Measurements from ENCODE around the gene CEP128.
A peak's percentile ranks its signal among the peaks of the same experiment; 100 is the strongest.
"Not testable (repeated sequence)": the region's sequence is repeated elsewhere in the genome, so short reads cannot be mapped to it uniquely, and the experiment has no call there.

CEP128 gene

GRCh38 chr14:80954687-80955299 lies 13.3 kb upstream of the CEP128 start:
- DNase-seq (ENCODE audit: low read depth in 2 of 3, low spot score in 1 of 3) = peak; percentile 58 to 73 (median 70)

DNA sequence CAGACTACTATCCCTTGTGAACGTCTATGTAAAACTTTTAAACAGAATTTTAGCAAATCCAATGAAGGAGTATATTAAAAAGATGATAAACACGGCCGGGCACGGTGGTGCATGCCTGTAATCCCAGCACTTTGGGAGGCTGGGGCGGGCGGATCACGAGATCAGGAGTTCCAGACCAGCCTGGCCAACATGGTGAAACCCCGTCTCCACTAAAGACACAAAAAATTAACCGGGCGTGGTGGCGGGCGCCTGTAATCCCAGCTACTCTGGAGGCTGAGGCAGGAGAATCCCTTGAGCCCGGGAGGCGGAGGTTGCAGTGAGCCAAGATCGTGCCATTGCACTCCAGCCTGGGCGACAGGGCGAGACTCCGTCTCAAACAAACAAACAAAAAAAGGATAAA lies 11.7 kb upstream of the CEP128 start:
- not testable (repeated sequence) for DNase-seq (ENCODE audit: low read depth in 2 of 3, low spot score in 1 of 3)

DNA sequence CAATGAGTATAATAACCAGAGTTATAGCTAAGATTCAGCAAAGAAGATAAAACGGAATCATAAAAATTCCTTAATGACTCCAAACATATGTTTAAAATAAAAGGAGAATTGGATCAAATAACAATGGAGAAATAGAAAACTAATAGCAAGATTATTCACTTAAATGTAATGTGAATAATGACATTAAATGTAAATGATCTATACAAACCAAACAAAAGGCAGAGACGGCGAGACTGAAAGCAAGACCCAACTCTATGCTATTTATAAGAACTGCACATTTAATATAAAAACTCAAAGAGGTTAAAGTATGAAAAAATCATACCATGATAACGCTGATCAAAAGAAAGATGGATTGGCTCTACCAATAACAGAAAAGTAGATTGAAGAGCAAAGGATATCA lies 10.0 kb upstream of the CEP128 start:
- no peak for DNase-seq (ENCODE audit: low read depth in 2 of 3, low spot score in 1 of 3)

DNA sequence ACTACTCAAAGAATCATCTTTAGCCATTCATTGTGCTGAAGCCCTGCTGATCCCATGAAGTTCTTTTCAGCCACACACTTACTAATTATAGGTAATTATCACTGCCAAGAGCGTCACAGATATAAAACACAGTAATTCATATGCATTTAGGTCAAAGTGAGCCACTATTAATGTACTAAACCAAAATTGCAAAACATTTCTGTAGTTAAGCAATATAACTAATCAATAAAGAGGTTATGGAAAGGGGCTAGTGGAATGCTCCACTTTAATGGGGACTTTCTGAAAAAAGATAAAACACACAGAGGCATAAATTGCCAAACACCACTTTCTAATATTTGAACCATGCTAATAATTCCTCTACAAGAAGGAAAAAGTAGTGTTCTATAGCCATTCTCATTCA lies 6.8 kb upstream of the CEP128 start:
- no peak for DNase-seq (ENCODE audit: low read depth in 2 of 3, low spot score in 1 of 3)

DNA sequence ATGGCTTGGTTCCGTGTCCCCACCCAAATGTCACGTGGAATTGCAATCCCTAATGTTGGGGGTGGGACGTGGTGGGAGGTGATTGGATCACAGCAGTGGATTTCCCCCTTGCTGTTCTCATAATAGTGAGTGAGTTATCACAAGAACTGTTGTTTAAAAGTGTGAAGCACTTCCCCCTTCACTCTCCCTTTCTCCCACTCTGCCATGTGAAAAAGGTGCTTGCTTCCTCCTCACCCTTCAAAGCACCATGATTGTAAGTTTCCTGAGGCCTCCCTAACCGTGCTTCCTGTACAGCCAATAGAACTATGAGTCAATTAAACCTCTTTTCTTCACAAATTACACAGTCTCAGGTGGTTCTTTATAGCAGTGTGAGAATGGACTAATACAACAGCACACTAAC lies 5.3 kb upstream of the CEP128 start:
- DNase-seq (ENCODE audit: low read depth in 2 of 3, low spot score in 1 of 3) = no peak

- no peak for DNase-seq (ENCODE audit: low read depth in 2 of 3, low spot score in 1 of 3)
These were observed 4.6 kb upstream of the CEP128 start for GRCh38 chr14:80946187-80946586.

DNA sequence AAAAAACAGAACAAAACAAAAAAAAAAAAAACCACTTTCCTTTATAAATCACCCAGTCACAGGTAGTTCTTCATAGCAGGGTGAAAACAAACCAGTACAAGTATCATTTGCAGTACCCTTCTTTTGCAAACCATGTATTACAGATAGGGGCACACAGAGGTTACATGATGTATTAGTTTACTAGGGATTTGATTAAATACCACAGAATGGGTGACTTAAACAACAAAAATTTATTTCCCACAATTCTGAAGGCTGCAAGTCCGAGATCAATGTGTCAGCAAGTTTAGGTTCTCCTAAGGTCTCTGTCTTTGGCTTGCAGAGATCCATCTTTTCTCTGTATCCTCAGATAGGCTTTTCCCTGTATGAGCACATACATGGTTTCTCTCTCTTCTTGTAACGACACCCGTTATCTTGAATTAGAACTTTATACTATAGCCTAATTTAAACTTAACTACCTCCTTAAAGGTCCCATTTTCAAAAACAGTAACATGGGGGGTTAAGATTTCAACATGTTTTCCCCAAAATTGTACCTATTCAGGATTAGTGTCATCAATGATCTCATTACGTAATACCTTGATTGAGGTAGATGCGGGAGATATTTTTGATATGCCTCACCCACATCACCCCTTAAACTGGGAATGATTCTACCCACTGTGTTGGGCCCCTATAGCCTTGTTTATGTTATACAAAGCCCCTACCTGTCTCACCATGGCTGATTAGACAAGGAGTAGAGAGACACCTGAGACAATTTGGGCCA lies 3.5 kb upstream of the CEP128 start:
- no peak for DNase-seq (ENCODE audit: low read depth in 2 of 3, low spot score in 1 of 3)

DNA sequence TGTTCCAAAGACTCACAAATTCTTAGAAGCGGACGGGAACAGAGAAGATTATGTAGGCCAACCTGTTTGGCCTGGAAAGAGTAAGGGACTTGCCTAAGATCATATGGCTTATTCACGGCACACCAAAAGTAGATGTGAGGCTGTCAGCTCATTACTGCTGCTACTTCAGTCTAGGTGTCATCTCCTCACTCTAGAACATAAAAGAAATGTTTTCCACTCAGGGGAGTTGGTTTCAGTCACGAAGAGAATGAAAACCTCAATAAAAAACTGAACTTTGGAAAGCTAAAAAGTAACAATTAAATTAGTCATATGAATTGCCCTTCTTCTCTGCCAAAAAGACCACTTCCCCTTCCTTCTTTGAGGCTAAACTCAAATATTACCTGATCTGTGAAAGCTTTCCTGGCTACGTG lies 658 bp upstream of the CEP128 start:
- DNase-seq (ENCODE audit: low read depth in 2 of 3, low spot score in 1 of 3) = no peak

GRCh38 chr14:80940146-80940545 lies 1.4 kb downstream of the CEP128 start:
- DNase-seq (ENCODE audit: low read depth in 2 of 3, low spot score in 1 of 3) = no peak

DNA sequence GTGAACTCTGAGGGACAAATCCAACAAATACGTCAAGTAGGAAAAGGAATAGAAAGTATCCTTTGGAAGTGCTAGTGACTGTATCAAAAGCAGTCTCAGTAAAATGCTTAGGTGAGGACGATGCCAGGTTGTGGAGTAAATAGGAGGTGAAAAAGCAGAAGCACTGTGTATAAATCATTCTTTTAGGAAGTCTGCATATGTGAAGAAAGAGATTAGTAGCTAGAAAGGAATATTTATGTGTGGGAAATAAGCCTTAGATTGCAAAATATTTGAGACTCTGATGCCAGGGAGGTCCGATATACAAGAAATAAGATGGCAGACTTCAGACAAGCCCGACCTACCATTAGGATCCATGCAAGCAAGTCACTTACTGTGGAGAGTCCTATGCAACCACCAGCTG lies 7.9 kb downstream of the CEP128 start:
- no peak for DNase-seq (ENCODE audit: low read depth in 2 of 3, low spot score in 1 of 3)

- no peak for DNase-seq (ENCODE audit: low read depth in 2 of 3, low spot score in 1 of 3)
These were observed 8.3 kb downstream of the CEP128 start for GRCh38 chr14:80933282-80933681.

DNA sequence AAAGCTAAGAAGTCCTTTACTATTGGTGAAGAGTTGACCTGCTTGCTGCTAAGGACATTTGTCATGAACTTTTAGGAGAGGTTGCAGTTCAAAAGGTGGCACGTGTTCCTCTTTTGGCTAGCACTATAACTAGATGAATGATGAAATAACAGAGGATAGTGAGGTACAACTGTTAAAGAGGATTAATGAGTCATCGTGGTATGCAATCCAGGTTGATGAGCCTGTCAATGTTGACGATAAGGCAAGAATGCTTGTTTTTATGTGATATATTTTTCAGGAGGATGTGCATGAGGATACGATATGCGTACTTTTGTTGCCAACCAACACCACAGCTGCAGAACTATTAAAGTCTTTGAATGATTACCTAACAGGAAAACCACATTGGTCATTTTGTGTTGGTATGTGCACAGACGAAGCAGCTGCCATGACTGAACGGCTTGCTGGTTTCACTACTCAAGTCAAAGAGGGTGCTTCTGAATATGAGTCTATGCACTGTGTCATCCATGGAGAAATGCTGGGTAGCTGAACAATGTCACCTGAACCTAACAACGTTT lies 10.6 kb downstream of the CEP128 start:
- peak in 2 of 3 donors; percentile 30 to 56 for DNase-seq (ENCODE audit: low read depth in 2 of 3, low spot score in 1 of 3)

DNA sequence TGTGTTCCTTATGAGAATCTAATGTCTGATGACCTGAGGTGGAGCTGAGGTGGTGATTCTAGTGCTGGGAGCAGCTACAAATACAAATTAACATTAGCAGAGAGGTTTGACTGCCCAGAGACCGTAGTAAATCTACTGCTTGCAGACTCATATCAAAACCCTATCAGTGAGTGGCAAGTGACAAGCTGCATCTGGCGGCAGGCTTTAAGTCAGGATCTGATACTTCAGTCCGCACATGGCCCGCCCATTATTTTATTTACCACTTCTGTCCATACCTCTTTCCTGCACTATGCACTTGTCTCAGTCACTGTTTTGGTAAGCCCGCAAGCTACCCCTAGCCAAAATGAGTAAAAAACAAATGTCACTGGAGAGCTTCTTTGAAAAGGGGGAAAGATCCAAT lies 11.4 kb downstream of the CEP128 start:
- DNase-seq (ENCODE audit: low read depth in 2 of 3, low spot score in 1 of 3) = no peak

DNA sequence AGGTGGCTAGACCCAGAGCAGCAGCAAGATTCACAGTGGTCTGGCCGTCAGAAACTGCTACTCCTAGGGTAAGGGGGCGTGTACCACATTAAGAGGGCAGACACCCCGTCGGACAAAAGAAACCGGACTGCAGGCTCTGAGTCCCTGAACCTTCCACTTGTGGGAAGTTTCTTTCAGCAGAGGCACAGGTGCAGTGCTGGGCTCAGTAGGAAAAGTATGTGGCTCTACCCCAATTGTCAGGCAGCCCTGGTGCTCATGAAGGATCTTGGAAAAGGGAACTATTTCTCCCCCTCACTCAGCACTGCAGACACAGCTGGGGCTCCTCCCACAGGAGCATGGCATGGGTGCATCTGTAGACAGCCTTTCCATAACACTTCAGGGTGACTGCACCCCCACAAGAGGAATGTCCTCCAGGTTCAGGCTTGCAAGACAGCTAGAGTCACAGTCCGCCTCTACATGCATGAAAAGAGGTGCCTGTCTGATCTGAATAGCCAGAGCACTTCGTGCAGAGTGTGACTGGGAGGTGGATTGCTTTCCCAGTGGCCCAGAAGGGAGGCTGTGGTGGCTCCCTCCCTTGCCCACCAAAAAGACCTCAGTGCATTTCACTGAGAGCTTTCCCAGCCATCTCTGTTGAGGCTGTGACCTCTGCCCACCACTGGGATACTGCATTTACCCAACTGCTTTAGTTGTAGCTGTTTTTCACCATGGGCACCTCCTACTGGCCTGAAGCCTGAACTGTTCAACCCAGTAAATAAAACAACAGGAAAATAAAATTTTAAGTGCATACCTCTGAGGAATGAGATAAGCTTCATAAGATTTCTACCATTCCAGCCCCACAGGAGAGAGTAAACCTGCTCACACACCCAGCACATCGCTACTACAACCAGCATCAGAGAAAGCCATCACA lies 14.2 kb downstream of the CEP128 start:
- no peak for DNase-seq (ENCODE audit: low read depth in 2 of 3, low spot score in 1 of 3)

DNA sequence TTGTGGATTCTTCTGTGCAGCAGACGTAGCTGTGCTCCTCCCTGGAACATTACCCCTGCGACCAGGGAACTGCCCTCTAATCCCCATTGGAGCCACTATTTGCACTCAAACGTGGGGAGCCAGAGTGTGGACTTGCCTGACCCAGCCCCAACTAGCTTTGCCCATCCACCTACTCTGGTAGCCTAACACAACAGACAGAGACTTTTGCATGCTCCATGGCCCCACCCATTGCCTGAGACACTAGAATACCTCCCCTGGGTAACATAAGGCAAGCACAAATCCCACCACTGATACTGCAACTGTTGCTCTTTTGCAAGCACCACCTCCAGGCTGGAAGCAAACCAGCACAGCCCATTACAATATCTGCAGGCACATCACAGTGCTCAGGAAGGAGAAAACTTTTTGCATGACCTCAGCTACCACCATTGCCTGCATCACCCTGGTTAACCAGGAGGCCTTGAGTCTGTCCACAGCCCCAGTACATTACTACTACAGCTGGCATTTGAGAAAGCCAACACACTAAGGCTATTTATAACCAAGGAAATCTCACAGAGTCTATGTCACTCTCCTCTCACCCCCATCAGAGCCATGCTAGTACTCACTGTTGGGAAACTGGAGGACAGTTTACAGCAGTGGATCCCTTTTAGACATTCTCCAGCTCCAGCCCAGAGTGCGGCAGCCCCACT lies 15.0 kb downstream of the CEP128 start:
- no peak for DNase-seq (ENCODE audit: low read depth in 2 of 3, low spot score in 1 of 3)

GRCh38 chr14:80924365-80925103 lies 17.0 kb downstream of the CEP128 start:
- no peak for DNase-seq (ENCODE audit: low read depth in 2 of 3, low spot score in 1 of 3)

DNA sequence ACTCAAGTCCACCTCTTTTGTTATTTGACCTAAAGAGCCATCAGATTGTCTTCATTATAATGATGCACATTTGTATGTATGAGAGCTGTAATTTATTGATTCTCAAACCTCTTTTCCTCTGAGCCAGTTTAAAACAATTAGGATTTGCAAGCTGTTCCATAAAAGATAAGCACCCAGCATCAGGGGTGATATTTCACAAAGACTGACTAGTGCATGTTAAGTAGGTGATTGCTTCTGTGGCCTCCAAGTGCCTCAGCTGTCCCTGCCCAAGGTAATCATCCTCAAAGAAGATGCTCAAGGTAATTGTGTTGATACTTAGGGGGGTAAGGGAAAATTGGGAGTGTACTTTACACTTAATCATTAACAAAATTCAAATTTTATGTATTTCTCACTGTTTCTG lies 18.2 kb downstream of the CEP128 start:
- DNase-seq (ENCODE audit: low read depth in 2 of 3, low spot score in 1 of 3) = no peak

DNA sequence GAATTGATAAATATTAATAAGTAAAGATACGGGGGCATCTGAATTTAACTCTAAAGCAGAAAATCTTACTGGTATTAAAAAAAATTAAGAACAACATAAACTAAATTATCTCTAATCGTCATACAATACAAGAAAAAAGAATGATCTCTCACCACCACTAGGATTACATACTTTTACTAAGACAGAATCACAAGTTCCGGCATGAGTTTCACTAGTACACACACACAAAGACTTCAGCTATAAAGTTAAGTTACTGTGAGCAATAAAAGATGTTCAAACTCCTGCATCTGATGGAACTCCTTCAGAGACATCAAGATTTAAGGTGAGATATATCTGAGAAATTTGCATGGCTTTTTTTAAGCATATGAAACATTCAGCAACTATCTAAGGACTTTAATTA lies 21.9 kb downstream of the CEP128 start:
- DNase-seq (ENCODE audit: low read depth in 2 of 3, low spot score in 1 of 3) = no peak

GRCh38 chr14:80912013-80912412 lies 29.5 kb downstream of the CEP128 start:
- not testable (repeated sequence) for DNase-seq (ENCODE audit: low read depth in 2 of 3, low spot score in 1 of 3)

- DNase-seq (ENCODE audit: low read depth in 2 of 3, low spot score in 1 of 3) = no peak
These were observed 34.6 kb downstream of the CEP128 start for GRCh38 chr14:80906946-80907345.
